ENCODE data around the gene KCNC1.

KCNC1 gene

DNA sequence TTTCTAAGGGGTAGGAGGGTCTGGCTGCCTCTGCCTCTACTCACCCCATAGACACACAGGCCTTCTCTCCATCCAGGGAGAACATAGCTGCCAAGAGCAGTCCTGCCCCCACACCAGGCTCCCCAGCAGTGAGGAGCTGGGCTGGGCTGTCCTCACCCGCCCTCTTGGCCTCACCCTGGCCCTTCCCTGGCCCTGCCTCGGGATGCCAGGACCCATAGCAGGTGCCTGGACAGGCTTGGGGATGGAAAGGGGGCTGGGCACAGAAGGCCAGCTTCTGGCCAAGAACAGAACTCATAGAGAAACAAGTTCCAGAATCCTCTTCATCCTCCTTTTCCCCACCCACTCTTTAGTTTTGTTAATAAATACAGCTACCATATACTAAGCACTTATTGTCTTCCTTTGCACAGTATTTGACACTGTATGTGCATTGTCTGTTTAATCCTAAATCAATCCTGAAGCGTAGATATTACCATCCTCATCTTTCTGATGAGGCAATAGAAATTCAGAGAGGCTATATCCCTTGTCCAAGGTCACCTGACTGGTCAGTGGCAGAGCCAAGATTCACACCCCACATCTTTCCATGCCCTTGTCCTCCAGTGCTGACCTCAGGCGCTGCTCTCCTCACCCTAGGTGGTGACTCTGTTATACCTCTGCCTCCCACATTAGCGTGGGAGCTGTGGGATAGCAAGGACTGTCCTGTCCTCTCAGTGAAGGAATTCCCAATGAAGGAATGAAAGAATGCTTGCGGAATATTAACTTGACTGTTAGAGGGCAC is 37.2 kb upstream of the KCNC1 start:
- no peak for DNase-seq (ENCODE audit: low read depth)
- no peaks in the 10 kb centered on the region for H3K9me3 ChIP-seq (ENCODE audit: control insufficient read depth, low read length)
- H3K4me3 ChIP-seq (ENCODE audit: low read length), result no peak overlapping the region
- H3K36me3 ChIP-seq (ENCODE audit: control insufficient read depth, insufficient read depth, low read length, severe bottlenecking), result no peaks in the 10 kb centered on the region
- H3K9ac ChIP-seq (ENCODE audit: low read length), result no peak overlapping the region
- no peaks in the 10 kb centered on the region for H3K4me1 ChIP-seq (ENCODE audit: control insufficient read depth, insufficient read depth, low read length)
- peaks cover 47% of the 10 kb centered on the region for H3K27me3 ChIP-seq (replicated peaks; ENCODE audit: control insufficient read depth, insufficient read depth, low read length)

DNA sequence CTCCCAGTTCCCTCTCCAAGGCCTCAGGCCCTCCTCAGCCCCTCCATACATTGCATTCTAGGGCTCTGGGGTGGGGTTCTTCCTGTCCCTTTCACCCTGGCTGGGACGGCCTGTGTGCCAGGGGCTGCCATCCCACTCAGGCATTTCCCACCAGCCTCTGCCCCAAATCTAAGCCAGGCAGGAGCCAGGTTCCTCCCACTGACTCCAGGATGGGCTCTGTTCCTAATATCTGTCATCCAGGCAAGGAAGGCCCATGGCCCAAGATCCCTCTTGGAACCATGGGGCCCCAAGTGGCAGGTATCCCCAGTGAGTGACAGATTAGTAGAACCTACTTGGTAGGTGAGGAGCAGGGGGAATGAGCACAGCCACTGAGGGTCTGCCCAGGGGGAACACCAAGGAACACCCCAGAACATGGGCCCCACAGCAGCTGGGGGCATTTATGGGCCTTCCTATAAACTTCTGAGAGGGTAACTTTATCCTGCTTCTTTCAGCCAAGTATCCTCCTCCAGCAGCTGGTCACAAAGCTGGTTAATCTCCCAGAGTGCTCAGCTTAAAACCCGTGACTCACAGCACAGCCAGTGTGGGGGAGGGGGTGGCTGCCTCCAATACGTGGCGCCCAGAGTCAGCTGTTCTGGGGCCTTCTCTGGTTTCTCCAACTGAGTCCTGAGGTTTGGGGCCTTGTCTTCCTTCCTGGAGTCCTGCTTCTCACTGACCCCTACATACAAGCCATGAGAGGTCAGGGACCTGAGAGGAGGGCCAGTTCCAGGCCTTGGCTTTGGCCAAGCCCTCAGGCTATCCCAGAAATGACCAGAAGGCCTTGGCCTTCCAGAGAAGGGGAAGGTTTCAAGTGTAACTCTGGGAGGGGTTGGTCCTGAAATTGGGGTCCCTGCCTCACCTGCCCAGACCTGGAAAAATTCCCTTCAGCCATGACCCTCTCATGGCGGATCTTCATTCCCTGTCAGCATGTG is 35.1 kb upstream of the KCNC1 start:
- Histone ChIP-seq H3K9me3 (ENCODE audit: control insufficient read depth, low read length) (no peaks in the 10 kb centered on the region), H3K4me1 (ENCODE audit: control insufficient read depth, insufficient read depth, low read length) (no peaks in the 10 kb centered on the region), H3K4me3 (ENCODE audit: low read length) (no peak overlapping the region)

DNA sequence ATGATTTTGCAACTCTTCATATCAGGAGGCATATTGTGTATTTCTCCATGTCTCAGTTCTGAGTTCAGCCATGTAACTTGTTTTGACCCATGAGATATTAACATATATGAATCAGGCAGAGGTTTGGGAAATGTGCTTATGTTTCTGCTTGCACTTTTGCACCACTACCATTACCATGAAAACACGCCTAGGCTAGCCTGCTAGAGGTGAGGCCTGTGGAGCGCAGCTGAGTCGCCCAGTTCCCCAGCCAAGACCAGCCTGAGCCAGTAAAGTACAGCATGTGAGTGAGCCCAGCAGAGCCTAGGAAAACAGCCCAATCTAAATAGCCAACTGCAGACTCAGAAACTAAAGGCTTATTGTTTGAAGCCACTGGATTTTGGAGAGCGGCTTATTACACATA is 33.6 kb upstream of the KCNC1 start:
- no peaks in the 10 kb centered on the region for H3K4me1 ChIP-seq (ENCODE audit: control insufficient read depth, insufficient read depth, low read length)
- no peak for DNase-seq (ENCODE audit: low read depth)
- peaks cover 31% of the 10 kb centered on the region for H3K27me3 ChIP-seq (replicated peaks; ENCODE audit: control insufficient read depth, insufficient read depth, low read length)
- H3K9me3 ChIP-seq (ENCODE audit: control insufficient read depth, low read length), result no peaks in the 10 kb centered on the region
- H3K36me3 ChIP-seq (ENCODE audit: control insufficient read depth, insufficient read depth, low read length, severe bottlenecking), result no peaks in the 10 kb centered on the region
- H3K4me3 ChIP-seq (ENCODE audit: low read length), result no peak overlapping the region
- no peak overlapping the region for H3K9ac ChIP-seq (ENCODE audit: low read length)

More for the DNA sequence above, 35.1 kb upstream of the KCNC1 start:
- H3K9ac ChIP-seq (ENCODE audit: low read length), result no peak overlapping the region
- peaks cover 29% of the 10 kb centered on the region for H3K27me3 ChIP-seq (replicated peaks; ENCODE audit: control insufficient read depth, insufficient read depth, low read length)
- no peak for DNase-seq (ENCODE audit: low read depth)
- H3K36me3 ChIP-seq (ENCODE audit: control insufficient read depth, insufficient read depth, low read length, severe bottlenecking), result no peaks in the 10 kb centered on the region

DNA sequence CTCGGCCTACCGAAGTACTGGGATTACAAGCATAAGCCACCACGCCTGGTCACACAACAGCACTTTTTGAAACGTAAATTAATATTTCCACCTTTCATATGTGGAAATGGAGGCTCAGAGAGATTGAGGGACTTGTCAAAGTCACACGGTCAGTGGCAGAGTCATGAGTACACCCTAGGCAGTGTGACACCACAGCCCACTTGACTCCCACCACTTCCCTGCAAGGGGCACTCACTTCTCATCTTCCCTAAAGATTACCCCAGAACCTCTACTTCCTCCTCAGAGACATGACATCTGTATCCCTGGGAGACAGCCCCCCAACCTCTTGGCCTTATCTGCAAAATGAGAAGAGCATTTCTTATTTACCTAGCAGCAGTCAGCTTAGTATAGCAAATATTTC is 31.7 kb upstream of the KCNC1 start:
- no peaks in the 10 kb centered on the region for H3K36me3 ChIP-seq (ENCODE audit: control insufficient read depth, insufficient read depth, low read length, severe bottlenecking)
- H3K9ac ChIP-seq (ENCODE audit: low read length), result no peak overlapping the region
- H3K4me1 ChIP-seq (ENCODE audit: control insufficient read depth, insufficient read depth, low read length), result no peaks in the 10 kb centered on the region
- H3K27me3 ChIP-seq (replicated peaks; ENCODE audit: control insufficient read depth, insufficient read depth, low read length), result peaks cover 14% of the 10 kb centered on the region
- H3K4me3 ChIP-seq (ENCODE audit: low read length), result no peak overlapping the region
- no peak for DNase-seq (ENCODE audit: low read depth)
- no peaks in the 10 kb centered on the region for H3K9me3 ChIP-seq (ENCODE audit: control insufficient read depth, low read length)

DNA sequence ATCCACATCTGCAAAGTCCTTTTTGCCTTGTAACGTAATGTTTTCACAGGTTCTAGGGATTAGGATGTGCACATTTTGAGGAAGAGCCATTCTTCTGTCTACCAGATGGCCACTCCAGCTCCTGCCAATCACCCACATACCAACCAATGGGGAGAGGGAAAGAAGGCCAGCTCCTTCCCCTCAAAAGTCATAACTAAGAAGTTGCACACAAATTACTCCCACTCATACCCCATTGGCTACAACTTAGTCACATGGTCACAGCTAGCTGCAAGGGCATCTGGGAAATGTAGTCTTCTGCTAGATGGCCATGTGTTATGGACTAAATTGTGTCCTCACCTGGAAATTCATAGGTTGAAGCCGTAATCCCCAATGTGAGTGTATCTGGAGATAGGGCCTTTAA is 30.6 kb upstream of the KCNC1 start:
- Histone ChIP-seq H3K4me1 (ENCODE audit: control insufficient read depth, insufficient read depth, low read length) (no peaks in the 10 kb centered on the region), H3K4me3 (ENCODE audit: low read length) (no peak overlapping the region), H3K9me3 (ENCODE audit: control insufficient read depth, low read length) (no peaks in the 10 kb centered on the region), H3K27me3 (replicated peaks; ENCODE audit: control insufficient read depth, insufficient read depth, low read length) (peaks cover 20% of the 10 kb centered on the region), H3K9ac (ENCODE audit: low read length) (no peak overlapping the region), H3K36me3 (ENCODE audit: control insufficient read depth, insufficient read depth, low read length, severe bottlenecking) (no peaks in the 10 kb centered on the region)
- DNase-seq (ENCODE audit: low read depth), result no peak

DNA sequence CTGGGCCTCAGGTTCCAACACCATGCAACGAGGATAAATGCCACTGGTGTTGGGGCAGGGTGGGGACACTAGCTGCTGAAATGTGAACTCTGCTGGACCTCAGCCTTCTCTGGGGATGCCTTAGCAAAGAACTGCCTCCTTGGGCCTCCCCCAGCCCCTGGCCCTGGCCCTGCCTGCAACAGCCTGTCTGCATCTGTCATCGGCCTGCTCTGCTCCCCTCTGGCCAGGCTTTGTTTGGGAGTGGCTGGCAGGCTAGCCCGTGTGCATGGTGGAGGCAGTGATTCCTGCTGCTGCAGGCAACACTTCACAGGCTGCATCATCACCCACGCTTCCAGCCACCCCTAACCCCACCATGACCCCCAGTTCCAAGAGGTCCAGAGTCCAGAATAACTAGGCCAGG is 26.8 kb upstream of the KCNC1 start:
- no peaks in the 10 kb centered on the region for H3K9me3 ChIP-seq (ENCODE audit: control insufficient read depth, low read length)
- no peaks in the 10 kb centered on the region for H3K4me1 ChIP-seq (ENCODE audit: control insufficient read depth, insufficient read depth, low read length)
- no peak for DNase-seq (ENCODE audit: low read depth)
- no peak overlapping the region for H3K4me3 ChIP-seq (ENCODE audit: low read length)
- peaks cover 50% of the 10 kb centered on the region for H3K27me3 ChIP-seq (replicated peaks; ENCODE audit: control insufficient read depth, insufficient read depth, low read length)
- no peak overlapping the region for H3K9ac ChIP-seq (ENCODE audit: low read length)
- no peaks in the 10 kb centered on the region for H3K36me3 ChIP-seq (ENCODE audit: control insufficient read depth, insufficient read depth, low read length, severe bottlenecking)

DNA sequence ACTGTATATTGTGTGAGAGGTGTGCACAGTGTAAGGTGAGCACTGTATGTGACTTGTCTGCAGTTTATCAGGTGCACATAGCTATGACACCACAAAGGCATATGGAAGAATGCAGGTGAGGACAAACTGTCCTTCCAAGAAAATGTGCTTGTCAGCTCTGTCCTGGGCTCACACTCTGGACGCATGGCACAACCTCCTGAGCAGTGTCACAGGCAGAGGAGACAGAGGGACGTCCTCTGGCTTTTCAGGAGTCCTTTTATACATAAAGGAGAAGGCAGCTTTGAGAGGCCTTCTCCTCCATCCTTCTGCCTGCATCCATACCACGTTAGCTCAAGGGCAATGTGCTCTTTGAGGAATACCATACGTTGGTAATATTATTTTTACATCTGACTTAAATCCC is 22.7 kb upstream of the KCNC1 start:
- Histone ChIP-seq H3K4me3 (ENCODE audit: low read length) (no peak overlapping the region), H3K4me1 (ENCODE audit: control insufficient read depth, insufficient read depth, low read length) (no peaks in the 10 kb centered on the region), H3K27me3 (replicated peaks; ENCODE audit: control insufficient read depth, insufficient read depth, low read length) (peaks cover 64% of the 10 kb centered on the region), H3K36me3 (ENCODE audit: control insufficient read depth, insufficient read depth, low read length, severe bottlenecking) (no peaks in the 10 kb centered on the region), H3K9me3 (ENCODE audit: control insufficient read depth, low read length) (no peaks in the 10 kb centered on the region), H3K9ac (ENCODE audit: low read length) (no peak overlapping the region)
- DNase-seq (ENCODE audit: low read depth), result no peak

DNA sequence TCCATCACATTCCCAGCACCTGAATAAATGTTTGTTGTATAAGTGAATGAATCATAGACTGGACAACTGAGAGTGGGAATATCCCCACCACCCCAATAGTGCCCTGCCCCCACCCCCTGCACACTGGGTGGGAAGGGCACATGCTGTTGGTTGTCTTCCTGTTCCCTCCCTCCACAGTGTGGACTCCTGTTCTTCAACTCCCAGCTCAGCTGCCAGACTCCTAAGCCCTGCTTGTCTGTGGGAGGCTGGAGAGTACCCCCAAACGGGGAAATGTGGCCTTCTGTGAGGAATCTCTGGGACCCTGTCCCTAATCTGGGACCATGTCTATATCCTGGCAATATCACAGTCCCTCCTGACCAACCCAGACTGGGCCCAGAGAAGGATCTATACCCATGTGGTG is 20.7 kb upstream of the KCNC1 start:
- peaks cover 79% of the 10 kb centered on the region for H3K27me3 ChIP-seq (replicated peaks; ENCODE audit: control insufficient read depth, insufficient read depth, low read length)
- H3K9ac ChIP-seq (ENCODE audit: low read length), result no peak overlapping the region

DNA sequence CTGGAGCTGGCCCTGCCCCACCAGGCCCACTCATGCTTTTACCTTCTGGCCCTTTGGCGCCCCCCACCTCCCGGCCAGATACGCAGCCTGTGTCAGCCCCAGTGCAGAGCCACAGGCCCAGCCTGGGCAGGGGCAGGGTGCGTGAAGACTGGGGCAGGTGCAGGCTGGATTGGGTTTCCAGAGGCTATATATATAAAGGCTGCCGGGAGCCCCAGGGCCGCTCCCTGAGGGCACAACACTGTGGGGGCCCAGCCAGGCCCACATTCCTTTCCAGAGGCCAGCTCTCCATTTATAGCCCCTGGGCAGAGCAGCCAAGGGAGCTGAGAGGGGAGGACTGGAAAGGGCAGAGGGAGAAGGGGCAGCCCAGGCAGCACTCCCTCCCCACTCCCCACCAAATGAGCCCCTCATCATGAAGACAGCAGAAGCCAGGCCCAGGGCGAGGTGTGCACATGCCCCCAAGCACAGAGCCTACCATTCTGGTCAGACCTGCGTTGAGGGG is 20.2 kb upstream of the KCNC1 start:
- Histone ChIP-seq H3K4me1 (ENCODE audit: control insufficient read depth, insufficient read depth, low read length) (no peaks in the 10 kb centered on the region), H3K36me3 (ENCODE audit: control insufficient read depth, insufficient read depth, low read length, severe bottlenecking) (no peaks in the 10 kb centered on the region), H3K4me3 (ENCODE audit: low read length) (no peak overlapping the region), H3K27me3 (replicated peaks; ENCODE audit: control insufficient read depth, insufficient read depth, low read length) (peaks cover 79% of the 10 kb centered on the region), H3K9me3 (ENCODE audit: control insufficient read depth, low read length) (no peaks in the 10 kb centered on the region), H3K9ac (ENCODE audit: low read length) (no peak overlapping the region)
- DNase-seq (ENCODE audit: low read depth), result no peak

More for the DNA sequence above, 20.7 kb upstream of the KCNC1 start:
- Histone ChIP-seq H3K36me3 (ENCODE audit: control insufficient read depth, insufficient read depth, low read length, severe bottlenecking) (no peaks in the 10 kb centered on the region), H3K9me3 (ENCODE audit: control insufficient read depth, low read length) (no peaks in the 10 kb centered on the region), H3K4me3 (ENCODE audit: low read length) (no peak overlapping the region), H3K4me1 (ENCODE audit: control insufficient read depth, insufficient read depth, low read length) (no peaks in the 10 kb centered on the region)
- no peak for DNase-seq (ENCODE audit: low read depth)

DNA sequence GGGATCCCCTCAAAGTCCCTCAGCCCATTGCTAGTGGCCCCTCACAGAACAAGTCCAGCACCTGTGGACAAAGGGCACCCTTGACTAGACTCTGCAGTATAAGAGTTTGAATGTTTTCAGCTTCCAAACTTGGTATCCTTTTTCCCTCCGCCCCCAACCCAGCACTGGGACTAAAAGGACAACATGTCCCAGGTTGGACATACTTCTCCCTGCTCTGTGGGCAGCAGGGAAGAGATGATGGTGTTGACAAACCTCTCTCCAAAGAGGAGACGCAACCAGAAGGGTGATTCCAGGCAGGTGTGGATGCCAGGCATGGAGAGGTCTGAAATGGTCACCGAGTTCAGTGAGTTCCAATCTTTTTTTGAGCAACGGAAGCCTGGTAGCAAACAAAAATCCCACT is 19.7 kb upstream of the KCNC1 start:
- DNase-seq (ENCODE audit: low read depth), result no peak
- H3K27me3 ChIP-seq (replicated peaks; ENCODE audit: control insufficient read depth, insufficient read depth, low read length), result peaks cover 75% of the 10 kb centered on the region
- H3K36me3 ChIP-seq (ENCODE audit: control insufficient read depth, insufficient read depth, low read length, severe bottlenecking), result no peaks in the 10 kb centered on the region
- no peaks in the 10 kb centered on the region for H3K9me3 ChIP-seq (ENCODE audit: control insufficient read depth, low read length)
- no peak overlapping the region for H3K9ac ChIP-seq (ENCODE audit: low read length)
- H3K4me3 ChIP-seq (ENCODE audit: low read length), result no peak overlapping the region
- H3K4me1 ChIP-seq (ENCODE audit: control insufficient read depth, insufficient read depth, low read length), result no peaks in the 10 kb centered on the region

DNA sequence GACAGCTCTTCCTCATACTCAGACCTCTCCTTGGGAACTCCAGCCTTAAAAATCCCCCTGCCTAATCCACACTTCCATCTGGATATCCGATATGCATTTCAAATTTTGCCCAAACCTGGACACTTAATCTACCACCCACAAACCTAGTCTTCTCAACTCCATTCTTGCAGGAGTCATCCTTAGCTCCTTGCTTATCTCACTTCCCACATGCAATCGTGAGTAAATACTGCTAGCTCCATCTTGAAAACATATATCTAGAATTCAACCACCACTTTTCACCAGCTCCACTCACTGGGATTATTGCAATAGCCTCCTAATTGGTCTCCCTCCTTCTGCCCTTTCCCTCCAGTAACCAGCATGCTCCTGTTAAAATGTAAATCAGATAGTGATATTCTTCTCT is 17.8 kb upstream of the KCNC1 start:
- no peak for DNase-seq (ENCODE audit: low read depth)
- Histone ChIP-seq H3K9me3 (ENCODE audit: control insufficient read depth, low read length) (no peaks in the 10 kb centered on the region), H3K36me3 (ENCODE audit: control insufficient read depth, insufficient read depth, low read length, severe bottlenecking) (no peaks in the 10 kb centered on the region), H3K27me3 (replicated peaks; ENCODE audit: control insufficient read depth, insufficient read depth, low read length) (peaks cover 78% of the 10 kb centered on the region), H3K4me3 (ENCODE audit: low read length) (no peak overlapping the region), H3K4me1 (ENCODE audit: control insufficient read depth, insufficient read depth, low read length) (no peaks in the 10 kb centered on the region), H3K9ac (ENCODE audit: low read length) (no peak overlapping the region)
